LNCAP (cell line): Measurements from ENCODE around the gene PTPN14.

Experiments
- CTCF ChIP-seq: fragments of 450-650 bp; IDR thresholded peaks from 2 replicates; pipeline ENCODE4 v1.5.1; 2017; ENCODE audit warnings: mild to moderate bottlenecking

PTPN14 gene

GRCh38 chr1:214349781-214350180 is 201.6 kb downstream of the PTPN14 start:
- TF ChIP-seq CTCF: no peak

GRCh38 chr1:214349008-214349407 is 202.4 kb downstream of the PTPN14 start:
- TF ChIP-seq CTCF: no peak

GRCh38 chr1:214344897-214345296 is 206.5 kb downstream of the PTPN14 start:
- TF ChIP-seq CTCF: no peak

GRCh38 chr1:214342525-214342924 is 208.9 kb downstream of the PTPN14 start:
- no peak for TF ChIP-seq CTCF

GRCh38 chr1:214341932-214342331 is 209.5 kb downstream of the PTPN14 start:
- TF ChIP-seq CTCF: peak; percentile 56; the same call in 1 of the 2 replicates

GRCh38 chr1:214341459-214341858 is 209.9 kb downstream of the PTPN14 start:
- TF ChIP-seq CTCF: no peak

- no peak for TF ChIP-seq CTCF
Observed at GRCh38 chr1:214338212-214338611, 213.2 kb downstream of the PTPN14 start.

- TF ChIP-seq CTCF: no peak
Observed at GRCh38 chr1:214337511-214337910, 213.9 kb downstream of the PTPN14 start.
